Left hindlimb (tissue), 1 donor: Measurements from ENCODE around the gene RLBP1.
"Not testable (repeated sequence)": the region's sequence is repeated elsewhere in the genome, so short reads cannot be mapped to it uniquely, and the experiment has no call there.

Source experiments
- DNase-seq: peaks from one replicate; pipeline ENCODE4 v3.0.0-alpha.2; 2018

The RLBP1 gene

DNA sequence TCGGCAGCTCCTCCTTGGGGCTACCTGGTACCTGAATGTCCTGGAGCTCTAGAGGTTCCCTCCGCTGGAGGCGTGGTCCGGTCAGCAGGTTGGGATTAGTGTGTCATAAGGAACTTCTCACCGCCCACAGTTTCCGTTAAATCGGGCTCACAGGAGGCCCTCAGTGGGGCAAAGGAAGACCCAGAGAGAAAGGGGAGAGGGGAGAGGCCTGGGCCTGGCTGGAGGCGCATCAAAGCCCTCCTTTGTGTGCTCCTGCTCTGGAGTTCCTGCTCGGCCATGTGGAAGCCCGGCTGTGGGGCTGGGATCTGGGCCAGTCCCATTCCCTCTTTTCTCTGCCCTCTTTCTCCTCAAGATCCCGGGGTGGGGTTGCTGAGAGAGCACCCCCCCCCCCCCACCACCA lies at the start of gene RLBP1:
Gene RLBP1 (minus strand): TSS at position 37 of the 400 bp plus-strand sequence. CDS start 2,604 bp downstream, outside the sequence.
- peak; percentile 43 for DNase-seq

GRCh38 chr15:89250142-89250541 lies 28.8 kb upstream of the RLBP1 start:
- not testable (repeated sequence) for DNase-seq

GRCh38 chr15:89248584-89248983 lies 27.2 kb upstream of the RLBP1 start:
- no peak for DNase-seq

DNA sequence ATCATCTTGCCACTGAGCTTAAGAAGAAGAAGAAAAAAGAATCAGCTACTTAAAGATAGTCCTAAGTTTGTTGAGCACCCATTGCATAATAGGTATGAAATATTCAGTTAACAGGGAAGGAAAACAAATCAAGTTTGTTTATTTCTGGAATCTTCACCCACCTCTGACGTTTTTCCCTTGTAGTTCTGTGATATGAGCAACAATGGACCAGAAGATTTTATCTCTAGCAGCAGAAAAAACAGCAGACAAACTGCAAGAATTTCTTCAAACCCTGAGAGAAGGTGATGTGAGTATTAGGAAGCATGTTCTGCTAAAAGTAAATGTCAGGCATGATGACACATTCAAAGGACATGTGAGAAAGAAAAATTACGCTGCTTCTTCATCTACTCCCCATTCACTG lies 26.1 kb upstream of the RLBP1 start:
- DNase-seq = no peak

- DNase-seq = no peak
Measured at GRCh38 chr15:89244574-89244903, 23.2 kb upstream of the RLBP1 start.

GRCh38 chr15:89243691-89244573 lies 22.6 kb upstream of the RLBP1 start, which contains the start of gene FANCI:
TSS of gene FANCI (plus strand) at chr15:89243979. CDS start at chr15:89247648, 3,669 bp downstream.
- DNase-seq = peak; percentile 96

DNA sequence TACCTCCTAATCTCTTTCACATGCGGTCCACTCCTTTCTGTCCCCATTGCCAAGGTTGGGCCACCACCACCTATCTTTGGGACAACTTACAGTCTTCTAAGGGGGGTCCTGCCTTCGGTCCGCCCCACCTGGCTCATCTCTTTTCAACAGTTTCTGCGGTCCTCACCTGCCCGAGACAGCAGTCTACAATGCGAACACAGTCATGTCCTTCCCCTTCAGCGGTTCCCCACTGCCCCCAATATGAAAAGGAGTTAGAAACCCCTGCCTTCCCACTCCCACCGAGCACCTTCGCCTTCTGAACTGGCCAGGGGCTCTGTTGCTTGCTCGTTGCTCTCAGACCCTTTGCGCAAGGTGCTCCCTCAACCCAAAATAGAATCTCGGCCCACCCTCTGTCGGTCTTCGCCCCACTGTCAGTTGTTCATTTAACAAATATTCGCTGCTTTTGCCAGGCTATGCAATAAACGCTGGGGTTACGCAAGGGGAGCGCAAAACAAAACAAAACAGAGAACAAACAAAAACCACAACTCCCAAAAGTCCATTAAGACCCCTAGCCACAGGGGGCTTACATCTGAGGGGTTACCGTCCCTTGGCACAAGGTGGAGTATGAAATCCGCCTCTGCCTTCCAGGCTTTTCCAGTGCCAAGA lies 21.8 kb upstream of the RLBP1 start:
- DNase-seq = peak; percentile 38

DNA sequence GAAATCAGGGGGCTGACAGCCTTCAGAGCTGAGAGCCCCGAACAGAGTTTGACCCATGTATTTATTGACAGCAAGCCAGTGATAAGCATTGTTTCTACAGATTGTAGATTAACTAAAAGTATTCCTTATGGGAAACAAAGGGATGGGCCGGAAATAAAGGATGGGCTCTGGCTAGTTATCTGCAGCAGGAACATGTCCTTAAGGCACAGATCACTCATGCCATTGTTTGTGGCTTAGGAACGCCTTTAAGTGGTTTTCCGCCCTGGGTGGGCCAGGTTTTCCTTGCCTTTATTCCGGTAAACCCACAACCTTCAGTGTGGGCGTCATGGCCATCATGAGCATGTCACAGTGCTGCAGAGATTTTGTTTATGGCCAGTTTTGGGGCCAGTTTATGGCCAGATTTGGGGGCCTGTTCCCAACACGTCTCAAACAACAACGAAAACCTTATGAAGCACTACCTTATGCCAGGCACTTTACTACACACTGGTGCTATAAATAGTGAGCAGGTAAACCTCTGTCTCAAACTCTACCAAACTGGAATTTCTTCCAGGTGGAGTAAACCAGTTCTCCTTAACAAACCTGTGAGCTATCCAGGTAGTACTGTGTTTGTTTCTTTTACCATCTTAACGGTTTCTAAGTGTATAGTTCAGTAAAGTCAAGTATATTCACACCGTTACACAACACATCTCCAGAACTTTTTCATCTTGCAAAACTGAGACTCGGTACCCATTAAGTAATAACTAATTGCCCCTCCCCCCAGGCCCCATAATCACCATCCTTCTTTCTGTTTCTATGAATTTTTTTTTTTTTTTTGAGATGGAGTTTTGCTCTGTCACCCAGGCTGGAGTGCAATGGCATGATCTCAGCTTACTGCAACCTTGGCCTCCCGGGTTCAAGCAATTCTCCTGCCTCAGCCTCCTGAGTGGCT lies 18.8 kb upstream of the RLBP1 start:
- not testable (repeated sequence) for DNase-seq

- DNase-seq = no peak
Measured at GRCh38 chr15:89231832-89232231, 10.5 kb upstream of the RLBP1 start.

GRCh38 chr15:89230277-89230676 lies 8.9 kb upstream of the RLBP1 start:
- no peak for DNase-seq

DNA sequence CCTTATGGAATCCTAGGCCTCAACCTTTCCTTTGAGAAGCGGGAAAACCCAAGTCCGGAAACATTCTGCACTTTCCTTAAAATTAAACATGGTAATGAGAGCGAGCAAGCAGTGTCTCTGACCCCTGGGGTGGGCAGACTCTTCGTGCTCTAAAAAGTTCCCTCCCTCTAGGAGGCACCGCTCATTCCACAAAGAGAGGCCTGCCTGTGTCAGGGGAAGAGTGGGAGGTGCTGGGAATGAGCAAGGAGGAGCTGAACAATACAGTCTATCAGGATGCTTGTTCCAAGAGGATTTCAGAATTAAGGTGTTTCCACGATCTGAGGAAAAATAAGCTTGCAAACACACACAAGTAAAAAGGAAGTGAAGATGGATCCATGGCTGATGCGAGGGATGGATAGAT lies 6.0 kb upstream of the RLBP1 start:
- no peak for DNase-seq

- DNase-seq = no peak
Measured at GRCh38 chr15:89226359-89227221, 5.2 kb upstream of the RLBP1 start.

DNA sequence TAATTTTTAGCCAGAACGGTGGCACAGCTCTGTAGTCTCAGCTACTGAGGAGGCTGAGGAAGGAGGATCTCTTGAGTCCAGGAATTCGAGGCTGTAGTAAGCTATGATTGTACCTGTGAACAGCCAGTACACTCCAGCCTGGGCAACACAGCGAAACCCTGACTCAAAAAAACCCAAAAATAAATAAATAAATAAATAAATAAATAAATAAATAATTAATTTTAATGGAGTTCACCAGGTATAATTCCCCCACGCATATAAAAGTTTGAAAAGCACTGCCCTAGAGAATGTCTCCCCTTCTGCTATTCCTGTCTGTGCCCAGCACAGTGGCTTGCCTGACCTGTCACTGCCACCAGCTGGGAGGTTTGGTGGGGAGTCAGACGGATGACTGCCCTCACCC lies 4.2 kb upstream of the RLBP1 start:
- DNase-seq = no peak

GRCh38 chr15:89218531-89218930 lies 2.8 kb downstream of the RLBP1 start:
- no peak for DNase-seq

- no peak for DNase-seq
Measured at GRCh38 chr15:89217686-89218376, 3.5 kb downstream of the RLBP1 start.

GRCh38 chr15:89217031-89217430 lies 4.3 kb downstream of the RLBP1 start:
- DNase-seq = no peak

DNA sequence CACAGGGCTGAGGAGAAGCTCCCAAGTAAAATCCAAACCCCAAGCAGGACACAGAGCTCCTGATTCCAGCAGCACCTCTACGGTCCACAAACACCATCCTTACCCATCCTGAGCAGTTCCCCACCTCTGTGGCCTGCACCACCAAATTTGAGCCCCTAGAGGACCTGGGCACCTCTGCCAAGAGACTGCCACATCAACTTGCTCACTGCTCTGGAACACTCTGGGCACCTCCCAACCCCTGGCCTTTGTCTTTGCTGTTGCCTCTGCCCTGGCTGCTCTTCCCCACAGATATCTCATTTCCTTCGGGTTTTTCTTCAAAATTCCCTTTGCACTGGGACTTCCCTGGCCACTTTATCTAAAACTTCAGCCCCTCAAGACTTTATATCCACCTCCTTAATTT lies 5.8 kb downstream of the RLBP1 start:
- no peak for DNase-seq

DNA sequence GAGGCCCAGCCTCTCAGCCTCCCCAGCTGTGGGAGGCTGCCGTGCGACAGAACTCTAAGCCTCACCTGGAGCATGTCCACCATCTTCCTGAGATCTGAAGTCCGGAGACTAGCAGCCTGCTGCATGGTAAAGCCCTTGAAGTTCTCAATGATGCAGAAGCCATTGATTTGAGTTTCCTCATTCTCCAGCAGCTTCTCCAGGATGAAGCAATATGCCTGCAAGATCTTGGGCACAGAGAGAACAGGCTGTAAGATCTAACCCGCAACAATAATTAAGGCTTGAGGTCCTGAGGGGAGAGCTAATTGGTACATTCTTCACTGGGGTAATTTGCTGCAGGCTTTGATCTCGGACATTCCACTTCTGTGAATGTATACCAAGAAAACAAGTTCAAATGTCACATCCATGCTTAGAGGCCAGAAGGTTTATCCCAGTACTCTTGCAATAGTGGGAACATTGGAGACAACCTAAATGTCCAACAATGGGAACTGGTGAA lies 9.7 kb downstream of the RLBP1 start:
- no peak for DNase-seq

GRCh38 chr15:89209057-89209456 lies 12.3 kb downstream of the RLBP1 start:
- DNase-seq = no peak

DNA sequence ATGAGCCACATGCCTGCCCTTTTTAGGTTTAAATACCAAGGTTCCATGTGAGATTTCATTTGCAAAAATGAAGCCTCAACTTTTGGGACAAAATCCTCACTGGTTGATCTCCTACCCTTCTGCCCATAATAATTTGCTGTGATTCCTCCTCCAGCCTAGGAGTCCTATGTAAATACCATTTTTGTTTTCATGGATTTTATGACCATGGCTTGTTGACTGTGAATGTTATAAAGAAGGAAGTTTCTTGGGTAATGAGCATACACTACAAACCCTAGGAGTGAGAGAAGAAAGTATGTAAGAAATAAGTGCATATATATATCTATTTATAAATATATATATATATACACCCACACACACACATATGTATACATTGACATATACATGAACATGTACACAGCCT lies 13.1 kb downstream of the RLBP1 start:
- no peak for DNase-seq

DNA sequence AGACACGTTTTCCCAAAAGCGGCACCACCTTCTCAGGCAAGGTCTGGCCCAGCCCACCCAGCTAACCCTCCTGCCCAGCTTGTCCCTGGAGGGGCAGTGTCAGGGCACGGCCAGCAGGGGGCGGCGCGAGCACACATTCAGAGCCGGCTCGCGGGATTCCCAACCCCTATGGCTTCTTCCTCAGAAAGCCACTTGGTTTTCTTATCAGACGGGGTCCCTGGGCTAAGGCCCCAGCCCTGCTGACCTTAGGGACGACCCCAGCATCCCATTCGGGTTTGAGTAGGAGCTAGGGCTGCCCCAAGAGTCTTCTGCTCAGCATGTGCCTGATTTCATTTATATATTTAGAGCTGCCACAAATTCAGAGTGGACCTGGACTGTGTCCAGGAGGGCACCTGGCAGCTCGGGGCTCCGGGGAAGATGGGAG lies 14.5 kb downstream of the RLBP1 start:
- DNase-seq = peak; percentile 59
